Colonic mucosa (tissue), 4 donors: ENCODE data around the gene SH3BP4. TPM values are rescaled to one million over a fixed set of nuclear protein-coding genes. Genes with fewer than 3 reads are reported as not detected.

Source experiments
- DNase-seq: peaks from one replicate; pipeline ENCODE4 v3.0.0-alpha.2; 2020
- H3K27ac ChIP-seq: fragments of 200-600 bp; one replicate; pipeline ENCODE4 v1.8.0; 2021
- H3K27me3 ChIP-seq: fragments of 200-600 bp; one replicate; pipeline ENCODE4 v1.8.0; 2021
- H3K36me3 ChIP-seq: fragments of 200-600 bp; one replicate; pipeline ENCODE4 v1.8.0; 2021
- H3K4me1 ChIP-seq: fragments of 200-600 bp; one replicate; pipeline ENCODE4 v1.8.0; 2021; ENCODE audit warnings: mild to moderate bottlenecking
- H3K4me3 ChIP-seq: fragments of 200-600 bp; one replicate; pipeline ENCODE4 v1.8.0; 2021
- H3K9ac ChIP-seq, 2 donors: one replicate each; pipeline ENCODE4 v1.7.0; 2013; ENCODE audit warnings: control low read depth in 2 of 2, low read depth in 2 of 2, low read length in 2 of 2
- H3K9me3 ChIP-seq: fragments of 200-600 bp; one replicate; pipeline ENCODE4 v1.8.0; 2021
- intact Hi-C: fragments of 100-400 bp; cut with DNase I; formaldehyde crosslinking; loops from one replicate; pipeline ENCODE4 v1.14.1; 2022
- total RNA-seq, 2 donors: library from RNA; stranded (reverse); fragmentation: NEBNext Ultra II Directional in 1 of 2; extraction: Animal tissue kit (Norgen Biotek cat#: 25700) in 1 of 2; gene quantifications; one replicate each; pipeline ENCODE4 v1.2.1, GENCODE V29; 2021
- TF ChIP-seq, protein P1 (sequence below): fragments of 200-600 bp; IDR thresholded peaks from one replicate; pipeline ENCODE4 v1.8.0; 2022; ENCODE audit warnings: antibody characterized with exemption, mild to moderate bottlenecking
- donor health status: healthy.
- donor health status: DM: no; HTN: no; CAD: no.
- donor health status: DM: no; HTN: no; CAD: no.

Gene SH3BP4
- total RNA-seq, 2 donors from 2014 or later: 29.1 to 44.4 TPM

DNA sequence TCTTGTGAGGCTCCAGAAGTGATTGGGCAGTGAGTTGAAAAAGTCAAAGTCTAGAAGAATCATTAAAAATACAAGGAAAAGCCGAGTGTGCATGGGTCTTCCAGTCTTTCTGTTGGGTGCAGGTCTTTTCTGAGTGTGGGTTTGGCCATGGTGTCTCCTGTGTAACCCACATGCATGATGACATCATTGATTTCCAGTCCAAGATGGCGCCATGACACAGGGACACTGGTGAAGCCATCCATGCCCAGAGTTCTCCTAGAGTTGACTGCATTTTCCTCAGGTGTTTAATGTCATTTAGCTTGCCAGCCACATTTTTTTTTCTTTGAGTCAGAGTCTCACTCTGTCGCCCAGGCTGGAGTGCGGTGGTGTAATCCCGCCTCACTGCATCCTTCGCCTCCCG is 35.9 kb downstream of the SH3BP4 start:
- TF ChIP-seq, protein P1, sequence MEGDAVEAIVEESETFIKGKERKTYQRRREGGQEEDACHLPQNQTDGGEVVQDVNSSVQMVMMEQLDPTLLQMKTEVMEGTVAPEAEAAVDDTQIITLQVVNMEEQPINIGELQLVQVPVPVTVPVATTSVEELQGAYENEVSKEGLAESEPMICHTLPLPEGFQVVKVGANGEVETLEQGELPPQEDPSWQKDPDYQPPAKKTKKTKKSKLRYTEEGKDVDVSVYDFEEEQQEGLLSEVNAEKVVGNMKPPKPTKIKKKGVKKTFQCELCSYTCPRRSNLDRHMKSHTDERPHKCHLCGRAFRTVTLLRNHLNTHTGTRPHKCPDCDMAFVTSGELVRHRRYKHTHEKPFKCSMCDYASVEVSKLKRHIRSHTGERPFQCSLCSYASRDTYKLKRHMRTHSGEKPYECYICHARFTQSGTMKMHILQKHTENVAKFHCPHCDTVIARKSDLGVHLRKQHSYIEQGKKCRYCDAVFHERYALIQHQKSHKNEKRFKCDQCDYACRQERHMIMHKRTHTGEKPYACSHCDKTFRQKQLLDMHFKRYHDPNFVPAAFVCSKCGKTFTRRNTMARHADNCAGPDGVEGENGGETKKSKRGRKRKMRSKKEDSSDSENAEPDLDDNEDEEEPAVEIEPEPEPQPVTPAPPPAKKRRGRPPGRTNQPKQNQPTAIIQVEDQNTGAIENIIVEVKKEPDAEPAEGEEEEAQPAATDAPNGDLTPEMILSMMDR: no peak
- H3K9ac ChIP-seq: no peak overlapping the region
- no peak for DNase-seq
- peaks cover 3% of the 10 kb centered on the region for H3K4me1 ChIP-seq
- no peaks in the 10 kb centered on the region for H3K27me3 ChIP-seq
- intact Hi-C loops: no loop called here
- no peaks in the 10 kb centered on the region for H3K9me3 ChIP-seq
- no peaks in the 10 kb centered on the region for H3K36me3 ChIP-seq
- H3K27ac ChIP-seq: no peak overlapping the region
- no peak overlapping the region for H3K4me3 ChIP-seq

DNA sequence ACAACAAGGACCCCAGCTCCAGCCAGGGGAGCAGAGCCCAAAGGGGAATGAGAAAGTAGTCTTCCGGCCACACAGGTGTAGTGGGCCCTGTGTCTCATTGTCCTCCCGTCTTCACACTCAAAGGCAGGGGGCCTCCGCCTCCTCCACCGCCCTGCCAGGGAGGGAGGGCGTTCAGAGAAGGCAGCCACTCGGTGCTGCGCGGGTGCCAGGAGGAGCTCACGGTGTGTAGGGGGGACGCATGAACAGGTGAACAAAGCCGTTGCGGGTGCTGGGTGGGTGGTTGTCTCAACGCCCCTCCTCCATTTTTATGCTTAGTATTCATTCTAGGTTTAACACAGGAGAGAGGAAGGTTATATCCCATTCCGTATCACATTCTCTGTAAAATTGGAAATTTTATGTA is 36.7 kb downstream of the SH3BP4 start:
- no peaks in the 10 kb centered on the region for H3K27me3 ChIP-seq
- H3K9ac ChIP-seq: no peak overlapping the region
- H3K4me1 ChIP-seq: no peaks in the 10 kb centered on the region
- H3K36me3 ChIP-seq: no peaks in the 10 kb centered on the region
- no peaks in the 10 kb centered on the region for H3K9me3 ChIP-seq
- TF ChIP-seq, protein P1: no peak
- no peak overlapping the region for H3K4me3 ChIP-seq
- no peak for DNase-seq
- intact Hi-C loops: no loop called here
- H3K27ac ChIP-seq: no peak overlapping the region

DNA sequence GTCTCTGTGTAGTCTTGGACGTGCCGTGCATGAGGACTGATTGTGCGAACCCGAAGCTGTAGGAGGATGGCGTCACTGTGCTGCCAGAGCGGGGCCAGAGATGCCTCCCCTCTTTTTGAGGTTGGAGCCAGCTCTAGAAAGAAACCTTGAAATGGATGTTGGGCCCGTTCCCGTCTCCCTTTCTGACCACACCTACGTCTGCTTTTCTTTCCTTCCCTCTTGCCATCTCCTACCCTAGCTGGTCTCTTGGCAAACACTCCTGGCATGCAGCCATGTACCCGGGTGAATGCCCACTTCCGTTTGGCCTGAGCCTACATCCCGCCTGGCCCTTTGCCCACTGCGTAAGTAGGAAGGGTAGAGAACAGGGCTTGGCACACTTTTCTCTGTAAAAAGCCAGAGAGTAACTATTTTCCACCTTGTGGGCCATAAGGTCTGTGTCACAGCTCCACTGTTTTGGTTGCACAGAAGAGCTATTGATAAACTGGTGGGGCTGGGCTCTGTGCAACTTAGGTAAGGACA is 37.4 kb downstream of the SH3BP4 start:
- Histone ChIP-seq H3K9ac (peak overlapping the region in 1 of 2 donors; percentile 57), H3K27ac (peak overlapping the region; percentile 55), H3K27me3 (no peaks in the 10 kb centered on the region), H3K4me3 (no peak overlapping the region), H3K9me3 (no peaks in the 10 kb centered on the region), H3K36me3 (no peaks in the 10 kb centered on the region), H3K4me1 (no peaks in the 10 kb centered on the region)
- DNase-seq: peak; percentile 96
- TF ChIP-seq, protein P1: no peak
- intact Hi-C loops: no loop called here

DNA sequence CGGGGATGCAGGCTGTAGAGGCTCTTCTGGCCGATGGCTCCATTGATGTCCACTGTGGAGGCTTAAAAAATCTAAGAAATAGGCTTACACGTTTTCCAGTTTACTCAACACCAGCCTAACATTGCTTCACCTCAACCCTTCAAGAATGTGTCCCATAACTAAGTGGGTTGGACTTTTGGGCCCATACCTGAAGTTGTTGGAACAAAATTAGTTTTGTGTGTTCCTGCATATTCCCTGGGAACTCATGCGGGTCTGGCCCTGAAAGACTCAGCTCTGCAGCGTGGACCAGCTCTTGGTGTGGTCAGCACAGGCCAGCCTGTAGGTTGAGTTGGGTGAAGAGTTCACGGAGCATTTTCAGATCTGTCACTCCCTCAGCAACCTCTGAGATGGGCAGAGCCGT is 38.5 kb downstream of the SH3BP4 start:
- no peaks in the 10 kb centered on the region for H3K4me1 ChIP-seq

DNA sequence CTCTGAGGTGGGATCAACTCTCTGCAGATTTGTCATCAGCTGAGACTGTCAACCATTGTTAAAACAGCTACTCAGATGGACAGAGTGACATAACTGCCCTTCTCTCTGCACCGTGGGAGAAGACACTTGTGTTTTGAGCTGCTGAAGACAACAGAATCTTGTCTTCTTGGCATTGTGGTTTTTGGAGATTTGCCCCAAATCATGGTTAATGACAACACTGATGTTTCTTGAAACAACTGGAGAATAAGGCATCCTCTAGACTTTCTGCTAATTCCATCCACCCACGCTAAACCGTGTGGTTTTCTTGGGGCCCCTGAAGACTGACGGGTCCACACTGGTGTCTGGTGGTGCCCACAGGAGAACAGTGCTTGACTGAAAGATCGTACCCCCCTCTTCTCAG is 39.5 kb downstream of the SH3BP4 start:
- TF ChIP-seq, protein P1: no peak
- Histone ChIP-seq H3K4me1 (no peaks in the 10 kb centered on the region), H3K9ac (no peak overlapping the region), H3K9me3 (no peaks in the 10 kb centered on the region), H3K27ac (no peak overlapping the region), H3K4me3 (no peak overlapping the region), H3K27me3 (no peaks in the 10 kb centered on the region), H3K36me3 (no peaks in the 10 kb centered on the region)
- intact Hi-C loops: no loop called here
- DNase-seq: no peak

More for the DNA sequence above, 38.5 kb downstream of the SH3BP4 start:
- intact Hi-C loops: no loop called here
- no peak for DNase-seq
- Histone ChIP-seq H3K9me3 (no peaks in the 10 kb centered on the region), H3K36me3 (no peaks in the 10 kb centered on the region), H3K27me3 (no peaks in the 10 kb centered on the region), H3K4me3 (no peak overlapping the region), H3K27ac (no peak overlapping the region), H3K9ac (no peak overlapping the region)
- TF ChIP-seq, protein P1: no peak
